Effector CD8-positive, alpha-beta T cell (primary cell): ENCODE measurements around the gene HAUS5.

Experiments
- DNase-seq: peaks from one replicate; lab custom pipeline; 2025; lab: John Stamatoyannopoulos, UW

The HAUS5 gene

DNA sequence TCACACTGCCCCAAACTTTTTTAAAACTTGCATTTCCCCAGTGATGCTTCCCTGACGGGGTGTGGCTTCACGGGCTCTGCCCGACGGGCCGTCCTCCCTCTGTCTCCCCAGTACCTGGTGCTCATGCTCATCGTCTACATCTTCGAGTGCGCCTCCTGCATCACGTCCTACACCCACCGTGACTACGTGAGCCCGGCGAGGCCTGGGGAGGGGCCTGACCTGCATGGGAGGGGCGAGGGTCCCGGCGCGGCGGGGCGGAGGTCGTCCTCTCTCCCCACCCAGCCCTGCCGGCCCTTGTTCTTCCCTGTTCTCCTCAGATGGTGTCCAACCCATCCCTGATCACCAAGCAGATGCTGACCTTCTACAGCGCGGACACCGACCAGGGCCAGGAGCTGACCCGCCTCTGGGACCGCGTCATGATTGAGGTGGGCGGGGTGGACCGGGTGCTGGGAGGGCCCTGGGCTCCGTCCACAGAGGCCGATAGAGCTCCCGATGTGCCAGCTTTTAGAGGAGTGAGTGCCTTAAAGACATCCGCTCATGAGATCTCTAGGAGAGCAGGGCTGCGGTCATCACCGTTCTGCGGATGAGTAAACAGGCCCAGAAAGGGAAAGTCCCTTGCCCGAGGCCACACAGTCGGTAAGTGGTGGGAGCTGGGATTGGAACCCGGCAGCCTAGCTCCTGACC, 60.7 kb downstream of the HAUS5 start:
- no peak for DNase-seq
